ENCODE measurements around the gene NUCB1. TPM values are rescaled to one million over a fixed set of nuclear protein-coding genes. Genes with fewer than 3 reads are reported as not detected.

The NUCB1 gene
- total RNA-seq, 1 experiment from 2014 or later = 249 TPM

GRCh38 chr19:48934837-48935236 is 34.7 kb downstream of the NUCB1 start:
- no peak for DNase-seq (ENCODE audit: low read depth)

- DNase-seq (ENCODE audit: low read depth) = no peak
Observed at GRCh38 chr19:48935864-48936263, 35.8 kb downstream of the NUCB1 start.

GRCh38 chr19:48938256-48938655 is 38.1 kb downstream of the NUCB1 start:
- no peak for DNase-seq (ENCODE audit: low read depth)

- no peak for DNase-seq (ENCODE audit: low read depth)
Observed at GRCh38 chr19:48940902-48941301, 40.8 kb downstream of the NUCB1 start.

GRCh38 chr19:48943081-48943480 is 43.0 kb downstream of the NUCB1 start:
- no peak for DNase-seq (ENCODE audit: low read depth)

GRCh38 chr19:48945415-48945814 is 45.3 kb downstream of the NUCB1 start:
- DNase-seq (ENCODE audit: low read depth) = no peak

- DNase-seq (ENCODE audit: low read depth) = no peak
Observed at GRCh38 chr19:48945817-48946216, 45.7 kb downstream of the NUCB1 start.

- no peak for DNase-seq (ENCODE audit: low read depth)
Observed at GRCh38 chr19:48946463-48947257, 46.5 kb downstream of the NUCB1 start.

GRCh38 chr19:48947258-48947542 is 47.1 kb downstream of the NUCB1 start:
- no peak for DNase-seq (ENCODE audit: low read depth)

- DNase-seq (ENCODE audit: low read depth) = peak; percentile 51
Observed at GRCh38 chr19:48950159-48950558, 50.0 kb downstream of the NUCB1 start.

- DNase-seq (ENCODE audit: low read depth) = no peak
Observed at GRCh38 chr19:48950830-48951519, 50.9 kb downstream of the NUCB1 start.

- DNase-seq (ENCODE audit: low read depth) = no peak
Observed at GRCh38 chr19:48953141-48953540, 53.0 kb downstream of the NUCB1 start.

GRCh38 chr19:48953990-48954594 is 54.0 kb downstream of the NUCB1 start:
- DNase-seq (ENCODE audit: low read depth) = no peak

- DNase-seq (ENCODE audit: low read depth) = peak; percentile 96
Observed at GRCh38 chr19:48954595-48955307, 54.6 kb downstream of the NUCB1 start, which contains the start of gene BAX. Gene BAX (plus strand): TSS chr19:48954875. CDS start chr19:48954929, 54 bp downstream.

GRCh38 chr19:48955308-48955958 is 55.3 kb downstream of the NUCB1 start:
- DNase-seq (ENCODE audit: low read depth) = no peak

- no peak for DNase-seq (ENCODE audit: low read depth)
Observed at GRCh38 chr19:48958006-48958405, 57.9 kb downstream of the NUCB1 start.

- no peak for DNase-seq (ENCODE audit: low read depth)
Observed at GRCh38 chr19:48959341-48960239, 59.5 kb downstream of the NUCB1 start.

- no peak for DNase-seq (ENCODE audit: low read depth)
Observed at GRCh38 chr19:48961051-48961649, 61.0 kb downstream of the NUCB1 start.

GRCh38 chr19:48961673-48962028 is 61.5 kb downstream of the NUCB1 start:
- DNase-seq (ENCODE audit: low read depth) = no peak
